HG03175 (cell line): Measurements from ENCODE around the gene TTC27.

ENCODE experiments used
- ATAC-seq: cut with Tn5 transposase; IDR thresholded peaks from one replicate; pipeline ENCODE4 v1.9.1; 2021; ENCODE audit warnings: mild to moderate bottlenecking, moderate library complexity; ENCODE audit not compliant: unreplicated experiment

Gene TTC27

DNA sequence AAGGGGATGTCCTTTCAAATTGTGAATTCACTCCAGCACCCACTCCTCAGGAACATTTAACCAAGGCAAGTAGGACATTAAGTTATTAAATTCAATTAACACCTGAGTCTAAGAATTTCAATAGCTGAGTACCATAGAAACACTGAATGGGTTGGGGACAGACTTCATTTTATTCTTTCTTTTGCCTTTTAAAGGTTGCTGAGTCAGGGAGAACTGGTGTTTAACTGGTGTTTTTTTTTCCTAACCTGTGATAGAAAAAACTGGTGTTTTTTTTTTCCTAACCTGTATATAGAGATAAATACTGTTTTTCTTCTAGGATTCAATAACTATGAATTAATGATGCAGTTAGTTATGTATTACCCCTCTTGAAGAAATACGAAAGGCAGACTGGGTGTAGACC lies 38.9 kb downstream of the TTC27 start:
- no peak for ATAC-seq

DNA sequence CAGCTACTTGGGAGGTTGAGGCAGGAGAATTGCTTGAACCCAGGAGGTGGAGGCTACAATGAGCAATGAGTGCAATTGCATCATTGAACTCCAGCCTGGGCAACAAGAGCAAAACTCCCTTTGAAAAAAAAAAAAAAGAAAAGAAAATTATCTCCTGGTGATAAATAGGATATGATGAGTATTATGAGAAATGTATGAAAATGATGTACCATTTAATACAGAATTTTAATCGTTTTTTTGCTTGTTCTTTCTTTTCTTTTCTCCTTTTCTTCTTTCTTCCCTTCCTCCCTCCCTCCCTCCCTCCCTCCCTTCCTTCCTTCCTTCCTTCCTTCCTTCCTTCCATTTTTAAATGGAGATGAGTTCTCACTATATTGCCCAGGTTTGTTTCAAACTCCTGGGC lies 40.4 kb downstream of the TTC27 start:
- no peak for ATAC-seq

DNA sequence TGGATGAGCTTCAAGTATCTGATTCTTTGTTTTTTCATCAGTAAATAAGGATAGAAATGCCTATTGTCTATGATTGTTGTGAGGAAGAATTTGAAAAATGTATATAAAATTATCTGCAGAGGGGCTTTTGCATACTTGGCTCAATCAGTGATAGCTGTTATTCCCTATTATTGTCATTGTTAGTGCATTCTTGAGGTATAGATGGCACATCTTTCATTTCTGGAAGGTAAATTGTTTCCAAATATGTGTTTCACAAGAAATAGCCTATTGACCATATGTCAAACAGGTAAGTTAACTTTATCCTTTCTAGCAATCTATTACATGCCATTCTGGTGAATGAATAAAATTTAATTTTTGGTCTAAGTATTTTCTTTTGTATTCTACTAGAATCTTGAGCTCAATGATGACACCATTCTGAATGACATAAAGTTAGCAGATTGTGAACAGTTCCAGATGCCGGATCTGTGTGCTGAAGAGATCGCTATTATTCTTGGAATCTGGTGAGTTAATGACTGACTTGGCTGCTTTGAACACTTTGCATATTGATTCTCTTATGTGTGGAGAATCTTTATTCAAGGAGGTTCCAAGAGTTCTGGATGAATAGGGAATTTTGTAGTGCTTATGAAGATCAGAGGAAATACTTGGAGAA lies 44.2 kb downstream of the TTC27 start:
- ATAC-seq = no peak

DNA sequence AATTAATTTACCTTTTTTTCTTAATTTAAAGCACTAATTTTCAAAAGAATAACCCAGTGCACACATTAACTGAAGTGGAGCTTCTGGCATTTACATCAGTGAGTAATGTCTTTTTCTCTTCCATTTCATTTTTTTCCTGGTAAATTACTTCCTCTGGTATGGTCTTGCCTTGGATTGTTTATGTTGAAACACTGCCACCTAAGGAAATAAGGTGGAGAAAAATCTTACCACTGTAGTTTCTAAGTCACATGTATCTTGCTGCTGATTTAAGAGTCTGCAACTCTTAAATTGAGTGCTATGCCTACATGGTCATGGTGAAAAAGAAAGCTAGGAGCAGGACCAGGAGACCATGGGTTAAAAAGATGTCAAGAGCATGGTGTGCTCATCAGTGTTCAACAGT lies 51.0 kb downstream of the TTC27 start:
- no peak for ATAC-seq

DNA sequence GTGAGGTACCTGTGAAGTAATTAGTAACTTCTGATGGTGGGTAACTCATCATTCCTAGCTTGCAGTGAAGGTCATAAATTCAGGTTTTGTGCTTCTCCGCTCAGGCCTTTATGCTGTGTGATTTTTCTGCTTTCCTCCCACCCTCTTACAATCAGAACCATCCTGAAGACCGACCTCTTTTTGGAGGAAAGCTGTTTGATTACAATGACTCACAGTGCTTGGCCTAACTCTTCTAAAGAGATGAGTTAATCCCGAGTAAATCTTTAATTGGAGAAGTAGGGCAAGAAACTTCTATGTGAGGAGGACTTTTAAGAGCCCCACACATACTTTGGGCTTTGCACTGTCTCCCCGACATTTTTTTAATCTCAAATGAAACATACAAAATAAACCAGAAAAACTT lies 53.1 kb downstream of the TTC27 start:
- no peak for ATAC-seq

DNA sequence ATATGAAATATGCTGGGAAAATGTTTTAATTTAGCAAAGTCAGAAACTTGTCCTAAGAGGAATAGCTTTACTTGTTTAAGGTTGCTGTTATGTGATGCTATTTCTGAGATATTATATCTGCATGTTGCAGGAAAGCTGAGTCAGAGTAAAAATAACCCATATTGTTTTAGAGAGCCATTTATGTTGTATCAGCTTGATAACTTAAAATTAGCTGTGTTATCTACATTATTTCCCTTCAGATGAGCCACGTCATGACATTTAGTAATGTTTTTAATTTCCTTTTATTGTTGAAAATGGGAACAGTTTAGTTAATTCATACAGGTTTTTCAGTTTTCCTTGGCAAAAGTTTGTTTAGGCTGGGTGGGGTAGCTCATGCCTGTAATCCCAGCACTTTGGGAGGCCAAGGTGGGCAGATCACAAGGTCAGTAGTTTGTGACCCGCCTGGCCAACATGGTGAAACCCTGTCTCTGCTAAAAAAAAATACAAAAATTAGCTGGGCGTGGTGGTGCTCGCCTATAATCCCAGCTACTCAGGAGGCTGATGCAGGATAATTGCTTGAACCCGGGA lies 55.8 kb downstream of the TTC27 start:
- no peak for ATAC-seq

DNA sequence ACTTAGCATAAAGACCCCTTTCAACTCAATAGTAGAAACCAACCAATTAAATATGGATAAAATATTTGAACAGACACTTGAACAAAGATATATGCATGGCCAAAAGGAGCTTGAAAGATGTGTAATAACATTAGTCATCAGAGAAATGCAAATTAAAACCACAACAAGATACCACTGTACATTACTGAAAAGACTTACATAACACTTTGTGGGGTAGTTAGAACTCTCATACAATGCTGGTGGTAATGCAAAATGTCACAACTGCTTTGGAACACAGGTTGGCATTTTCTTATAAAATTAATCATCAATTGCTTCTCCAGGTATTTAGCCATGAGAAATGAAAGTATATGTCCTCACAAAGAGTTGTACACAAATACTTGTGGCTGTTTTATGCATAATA lies 60.7 kb downstream of the TTC27 start:
- ATAC-seq = no peak

DNA sequence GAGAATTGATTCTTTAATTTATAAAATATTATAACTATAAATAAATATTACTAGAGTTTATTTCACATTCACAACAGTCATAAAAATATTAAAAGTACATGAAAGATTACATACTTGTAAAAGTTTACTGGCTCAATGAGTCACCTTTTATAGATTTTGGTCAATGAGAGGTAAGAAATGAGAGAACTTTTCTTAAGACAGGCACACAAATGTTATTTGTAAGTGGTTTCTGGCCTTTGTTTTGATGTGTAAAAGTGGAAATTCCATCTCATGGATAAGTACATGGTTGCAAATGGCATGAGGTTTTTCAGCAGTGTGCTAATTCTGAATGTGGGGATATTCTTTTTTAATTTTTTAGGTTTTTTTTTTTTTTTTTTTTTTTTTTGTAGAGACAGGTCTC lies 63.8 kb downstream of the TTC27 start:
- no peak for ATAC-seq

DNA sequence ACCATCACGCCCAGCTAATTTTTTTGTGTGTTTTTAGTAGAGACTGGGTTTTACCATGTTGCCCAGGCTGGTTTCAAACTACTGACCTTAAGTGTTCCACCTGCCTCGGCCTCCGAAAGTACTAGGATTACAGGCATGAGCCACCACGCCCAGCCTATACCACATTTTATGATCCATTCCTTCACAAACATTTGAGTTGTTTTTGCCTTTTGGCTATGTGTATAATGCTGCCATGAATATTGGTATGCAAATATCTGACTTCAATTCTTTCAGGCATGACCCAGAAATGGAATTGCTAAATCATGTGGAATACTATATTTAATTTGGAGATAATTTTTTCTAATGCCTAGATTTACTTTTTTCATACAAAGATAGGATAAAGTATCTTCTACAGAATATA lies 68.6 kb downstream of the TTC27 start:
- ATAC-seq = no peak

DNA sequence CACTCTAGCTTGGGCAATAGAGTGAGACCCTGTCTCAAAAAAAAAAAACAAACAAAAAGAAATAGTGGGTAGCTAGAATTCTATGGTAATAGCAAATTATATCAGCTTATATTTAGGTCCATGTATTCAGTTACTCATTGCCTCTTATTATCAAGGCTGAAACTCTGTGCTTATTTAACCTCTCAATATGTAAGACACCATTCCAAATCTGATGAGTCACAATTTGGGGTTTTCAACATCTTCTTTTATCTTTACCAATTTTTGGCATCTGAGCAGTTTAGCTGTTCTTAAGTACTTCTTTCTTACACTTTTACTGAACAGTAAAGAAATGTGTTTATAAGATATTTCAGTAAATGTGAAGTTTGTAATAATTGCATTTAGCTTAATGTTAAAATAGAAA lies 69.3 kb downstream of the TTC27 start:
- ATAC-seq = no peak

DNA sequence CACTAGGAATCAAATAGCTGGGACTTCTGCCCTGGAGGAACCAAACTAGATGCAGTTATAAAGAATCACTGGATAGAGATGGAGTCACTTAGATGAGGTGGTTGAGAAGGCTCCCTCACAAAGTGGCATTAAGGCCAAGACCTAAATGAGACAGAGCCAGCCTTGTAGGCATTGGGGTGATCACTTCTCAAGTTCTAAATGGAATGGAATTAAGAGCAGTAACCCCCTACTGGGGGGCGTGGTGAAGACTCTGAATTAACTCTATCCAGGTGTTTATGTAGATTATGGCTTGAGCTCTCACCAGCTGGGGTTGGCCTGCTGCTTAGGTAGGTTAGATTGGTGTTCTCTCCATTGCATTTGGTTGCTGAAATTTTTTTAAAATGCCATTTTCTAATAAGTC lies 71.3 kb downstream of the TTC27 start:
- no peak for ATAC-seq

DNA sequence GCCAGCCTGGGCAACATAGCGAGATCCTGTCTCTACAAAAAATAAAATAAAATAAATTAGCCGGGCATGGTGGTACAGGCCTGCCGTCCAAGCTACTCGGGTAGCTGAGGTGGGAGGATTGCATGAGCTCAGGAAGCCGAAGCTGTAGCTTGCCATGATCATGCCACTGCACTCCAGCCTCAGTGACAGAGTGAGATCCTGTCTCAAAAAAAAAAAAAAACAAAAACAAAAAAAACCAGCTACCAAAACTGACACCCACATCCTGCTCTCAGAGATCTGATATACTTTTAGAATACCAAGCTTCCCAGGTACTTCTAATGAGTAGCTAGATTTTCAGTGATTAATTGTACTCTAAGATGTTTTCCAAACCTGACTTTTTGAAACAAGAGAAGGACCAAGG lies 74.0 kb downstream of the TTC27 start:
- ATAC-seq = no peak

DNA sequence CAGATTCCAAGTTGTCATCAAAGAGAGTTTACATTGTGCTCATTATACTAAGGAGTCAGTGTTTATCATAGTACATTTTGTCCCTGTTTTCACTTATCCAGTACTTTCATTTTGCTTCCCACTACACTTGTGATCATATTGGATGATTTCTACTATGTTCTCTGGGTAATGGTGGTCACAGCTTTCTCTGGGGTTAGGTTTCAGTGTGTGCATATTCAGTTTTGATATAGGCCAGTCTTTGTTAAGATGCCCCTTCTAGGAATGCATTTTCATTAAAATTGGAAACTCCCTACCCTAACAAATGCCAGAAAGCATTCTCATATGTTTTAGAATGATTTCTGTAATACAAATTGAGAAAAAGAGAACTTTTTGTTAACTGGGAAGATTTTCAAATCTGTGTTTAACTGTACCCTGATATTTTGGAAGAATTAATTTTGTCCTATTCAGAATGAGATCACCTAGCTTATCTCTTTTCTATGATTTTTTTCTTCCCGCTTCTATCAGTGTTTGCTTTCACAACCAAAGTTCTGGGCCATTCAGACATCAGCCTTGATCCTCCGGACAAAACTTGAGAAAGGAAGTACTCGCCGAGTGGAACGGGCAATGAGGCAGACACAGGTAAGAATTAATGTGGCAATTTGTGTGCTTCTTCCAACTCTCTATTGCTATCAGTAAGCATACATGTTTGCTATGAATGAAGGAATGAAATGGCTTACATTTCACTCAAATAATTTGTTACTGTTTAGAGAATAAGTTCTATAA lies 74.6 kb downstream of the TTC27 start:
- no peak for ATAC-seq

DNA sequence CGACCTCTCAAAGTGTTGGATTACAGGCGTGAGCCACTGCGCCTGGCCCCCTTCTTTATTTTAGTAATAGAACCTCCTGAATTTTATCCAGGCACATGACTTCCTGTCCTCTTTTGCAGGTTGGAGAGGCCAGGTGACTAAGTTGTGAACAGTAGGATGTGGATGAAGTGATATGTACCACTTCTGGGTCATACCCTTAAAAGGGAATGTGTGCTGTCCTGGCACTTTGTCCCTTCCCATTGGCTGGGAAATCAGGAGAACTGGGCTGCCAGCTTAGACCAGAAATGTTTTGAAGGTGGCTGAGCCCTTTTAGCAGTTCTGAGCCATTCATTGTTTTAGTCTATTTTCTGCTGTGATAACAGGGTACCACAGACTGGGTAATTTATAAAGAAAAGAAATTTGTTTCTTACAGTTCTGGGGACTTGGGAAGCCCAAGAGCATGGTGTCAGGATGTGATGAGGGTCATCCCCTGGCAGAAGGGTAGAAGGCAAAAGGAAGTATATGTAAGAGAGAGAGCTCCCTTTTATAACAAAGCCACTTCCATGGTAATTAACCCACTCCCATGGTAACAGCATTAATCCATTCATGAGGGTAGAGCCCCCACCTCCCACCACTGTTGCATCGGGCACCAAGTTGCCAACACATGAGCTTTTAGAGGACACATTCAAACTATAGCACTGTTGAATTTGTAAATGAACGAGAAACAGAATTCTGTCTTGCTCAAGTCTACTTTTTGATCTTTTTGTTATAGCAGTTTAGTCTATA lies 79.1 kb downstream of the TTC27 start:
- ATAC-seq = no peak

DNA sequence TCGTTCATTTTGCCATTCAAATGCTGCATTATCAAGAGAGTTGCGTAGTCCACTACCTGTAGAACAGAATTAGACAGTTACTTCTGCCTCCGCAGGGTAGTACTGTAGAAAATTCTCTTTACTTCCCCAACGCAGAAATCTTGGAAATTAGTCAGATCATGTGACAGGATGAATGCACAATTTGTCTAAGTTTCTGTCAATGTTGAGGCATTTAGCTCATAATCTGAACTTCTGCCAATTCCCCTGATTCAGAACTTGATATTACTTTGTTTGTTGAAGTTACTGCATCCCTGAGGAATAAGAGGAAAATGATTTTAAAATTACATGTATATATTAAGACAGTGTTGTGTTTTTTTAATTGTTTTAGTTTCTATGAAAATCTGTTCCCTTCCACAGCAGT lies 83.4 kb downstream of the TTC27 start:
- ATAC-seq = no peak

DNA sequence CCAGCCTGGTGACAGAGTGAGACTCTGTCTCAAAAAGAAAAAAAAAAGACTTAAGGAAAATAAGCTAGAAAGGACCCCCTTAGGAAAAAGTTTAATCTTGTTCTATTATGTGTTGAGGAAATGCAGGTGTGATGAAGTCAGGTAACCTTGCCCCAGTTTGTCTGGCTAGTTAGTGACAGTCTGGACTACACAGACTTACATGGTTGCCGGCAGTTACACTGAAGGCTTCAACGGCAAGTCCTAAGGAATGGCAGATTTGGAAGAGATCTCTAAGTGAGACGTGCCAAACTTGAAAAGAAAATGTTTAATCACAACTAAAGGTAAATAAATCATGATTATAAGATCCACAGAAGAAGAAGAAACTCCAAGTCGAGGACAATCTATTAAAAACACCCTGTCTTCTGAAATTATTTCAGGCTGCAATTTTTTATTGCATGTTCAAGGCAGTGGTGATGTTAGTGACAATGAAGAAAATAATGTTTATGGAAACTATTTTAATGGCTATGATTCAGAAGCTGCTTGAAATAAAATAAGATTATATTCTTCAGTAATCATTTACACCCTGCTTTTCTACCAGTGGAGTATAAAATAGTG lies 84.2 kb downstream of the TTC27 start:
- ATAC-seq = no peak

DNA sequence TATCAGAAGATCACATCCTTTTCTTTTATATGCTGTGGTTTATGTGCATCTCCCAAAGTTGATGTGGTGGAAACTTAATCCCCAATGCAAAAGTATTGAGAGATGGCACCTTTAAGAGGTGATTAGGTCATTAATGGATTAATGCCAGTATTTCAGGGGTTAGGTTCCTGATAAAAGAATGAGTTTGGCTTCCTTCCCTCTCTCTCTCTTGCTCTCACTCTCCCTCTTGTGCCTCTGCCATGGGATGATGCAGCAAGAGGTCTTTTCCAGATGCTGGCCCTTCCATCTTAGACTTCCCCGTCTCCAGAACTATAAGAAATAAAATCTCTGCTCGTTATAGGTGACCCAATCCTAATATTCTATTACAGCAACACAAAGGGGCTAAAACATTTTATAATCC lies 85.0 kb downstream of the TTC27 start:
- ATAC-seq = no peak

DNA sequence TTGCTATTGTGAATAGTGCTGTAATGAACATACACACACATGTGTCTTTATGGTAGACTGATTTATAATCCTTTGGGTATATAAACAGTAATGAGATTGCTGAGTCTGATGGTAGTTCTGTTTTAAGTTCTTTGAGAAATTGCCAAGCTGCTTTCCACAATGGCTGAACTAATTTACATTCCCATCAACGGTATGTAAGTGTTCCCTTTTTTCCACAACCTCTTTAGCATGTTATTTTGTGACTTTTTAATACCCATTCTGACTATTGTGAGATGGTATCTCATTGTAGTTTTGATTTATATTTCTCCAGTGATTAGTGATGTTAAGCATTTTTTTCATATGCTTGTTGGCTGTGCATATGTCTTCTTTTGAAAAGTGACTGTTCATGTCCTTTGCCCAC lies 86.7 kb downstream of the TTC27 start:
- ATAC-seq = no peak

DNA sequence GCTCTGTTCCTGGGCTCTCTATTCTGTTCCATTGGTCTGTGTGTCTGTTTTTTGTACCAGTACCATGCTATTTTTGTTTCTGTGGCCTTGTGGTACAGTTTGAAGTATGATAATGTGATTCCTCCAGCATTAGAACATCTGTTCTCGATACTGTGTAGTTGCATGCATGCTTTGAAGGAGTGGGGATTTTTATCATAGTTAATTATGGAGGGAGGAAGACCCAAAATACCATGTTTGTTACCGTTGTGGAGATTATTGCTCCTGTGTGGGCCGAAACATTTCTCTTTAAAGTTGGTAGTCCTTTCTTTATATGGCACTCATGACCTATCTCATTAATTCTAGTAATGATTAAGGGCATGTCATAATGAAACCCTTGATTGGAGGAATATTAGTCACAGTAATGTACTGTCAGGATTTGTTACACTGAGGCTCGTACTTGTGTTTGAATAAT lies 87.6 kb downstream of the TTC27 start:
- ATAC-seq = peak; percentile 94

DNA sequence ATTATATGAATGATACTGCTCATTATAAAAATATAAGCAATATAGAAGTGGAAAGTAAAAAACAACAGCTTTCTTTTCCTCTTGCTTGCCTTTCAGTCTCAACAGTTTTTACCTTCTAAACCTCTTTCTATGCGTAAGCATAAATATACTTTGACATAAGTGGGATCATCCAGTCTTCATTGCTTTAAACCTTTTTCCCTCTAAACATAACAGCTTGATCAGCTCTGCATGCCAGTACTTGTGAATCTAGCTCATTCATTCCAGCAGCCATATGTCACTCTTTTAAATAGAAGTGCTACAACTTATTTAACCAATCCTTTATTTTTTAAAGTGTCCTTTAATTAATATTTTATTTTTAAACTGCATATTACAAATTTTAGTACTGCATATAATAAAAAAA lies 88.1 kb downstream of the TTC27 start:
- ATAC-seq = no peak

DNA sequence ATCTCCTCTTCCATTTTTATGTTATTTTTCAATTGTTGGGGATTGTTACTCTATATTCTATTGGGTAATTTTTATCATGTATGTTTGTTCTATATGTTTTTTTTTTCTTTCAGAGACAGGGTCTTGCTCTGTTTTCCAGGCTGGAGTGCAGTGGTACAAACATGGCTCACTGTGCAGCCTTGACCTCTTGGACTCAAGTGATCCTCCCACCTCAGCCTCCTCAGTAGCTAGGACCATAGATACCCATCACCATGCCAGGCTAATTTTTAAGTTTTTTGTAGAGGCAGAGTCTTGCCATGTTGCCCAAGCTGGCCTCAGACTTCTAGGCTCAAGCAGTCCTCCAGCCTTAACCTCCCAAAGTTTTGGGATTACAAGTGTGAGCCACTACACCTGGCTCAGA lies 88.7 kb downstream of the TTC27 start:
- ATAC-seq = no peak
